HepG2 (cell line): ENCODE measurements around the gene PRAMEF17. TPM values are rescaled to one million over a fixed set of nuclear protein-coding genes. Genes with fewer than 3 reads are reported as not detected.
A peak's percentile ranks its signal among the peaks of the same experiment; 100 is the strongest.
"Not testable (repeated sequence)": the region's sequence is repeated elsewhere in the genome, so short reads cannot be mapped to it uniquely, and the experiment has no call there.

ENCODE experiments used
- ATAC-seq: fragments of 200-7000 bp; cut with Tn5 transposase; 3 replicates; pipeline ENCODE4 v1.9.1; 2020; ENCODE audit warnings: mild to moderate bottlenecking, moderate library complexity
- BruUV-seq: library from RNA; stranded (reverse); fragments of 400-500 nt; replicated peaks from 2 replicates; lab custom pipeline; 2021; lab: Mats Ljungman, UMichigan
- CTCF ChIA-PET: fragments of 300-600 bp; formaldehyde crosslinking; extraction: SDS; loops from one replicate; lab custom pipeline; 2021; ENCODE audit warnings: low total read pairs, inconsistent platforms, low intra/inter-chr PET ratio; lab: Yijun Ruan, JAX
- POLR2A ChIA-PET: fragments of 350-600 bp; sonication (Branson Sonifier 250); formaldehyde crosslinking; loops from one replicate; lab custom pipeline; 2020; ENCODE audit warnings: antibody characterized with exemption, inconsistent platforms; lab: Yijun Ruan, JAX
- DNase-seq: peaks from one replicate; pipeline ENCODE4 v3.0.0-alpha.2; 2015; ENCODE audit warnings: low spot score
- FAIRE-seq: peaks from 3 replicates; lab custom pipeline; 2011; peaks lifted over from hg19 to GRCh38; lab: Jason Lieb, UNC
- H2AFZ ChIP-seq: one replicate; pipeline ENCODE4 v1.6.1; 2011; ENCODE audit warnings: low read length, inconsistent platforms
- H3K27ac ChIP-seq: fragments of 300-600 bp; 3 replicates; pipeline ENCODE4 v1.8.0; 2011; ENCODE audit warnings: mixed run types, mild to moderate bottlenecking, mixed read lengths, low read length, inconsistent platforms; ENCODE audit not compliant: insufficient read depth; ENCODE audit errors: extremely low read length
- H3K27me3 ChIP-seq, 2 experiments: fragments of 200-600 bp in 1 of 2; 2 replicates in 1 of 2; 3 replicates in 1 of 2; pipeline versions ENCODE4 v1.6.0 to v1.8.0; 2011; ENCODE audit warnings: low read length in 2 of 2, mild to moderate bottlenecking in 2 of 2, moderate library complexity in 2 of 2, inconsistent platforms in 1 of 2; ENCODE audit not compliant: insufficient read depth in 2 of 2, control insufficient read depth in 1 of 2
- H3K36me3 ChIP-seq, 2 experiments: fragments of 200-600 bp in 1 of 2; replicated peaks in 1 of 2; 2 replicates in 1 of 2; 3 replicates in 1 of 2; pipeline versions ENCODE4 v1.5.1 to v1.8.0; 2011; ENCODE audit warnings: low read length in 2 of 2, inconsistent platforms in 1 of 2; ENCODE audit not compliant: insufficient read depth in 2 of 2, control insufficient read depth in 1 of 2
- H3K4me1 ChIP-seq: 2 replicates; pipeline ENCODE4 v1.5.1; 2012; ENCODE audit warnings: low read length, inconsistent platforms; ENCODE audit not compliant: insufficient read depth
- H3K4me2 ChIP-seq: 2 replicates; pipeline ENCODE4 v1.6.0; 2011; ENCODE audit warnings: low read depth, low read length, inconsistent platforms
- H3K4me3 ChIP-seq, 3 experiments: fragments of 200-600 bp in 1 of 3; sonication (generic), shearing (Covaris generic) in 1 of 3; replicated peaks in 1 of 3; 2 replicates each; pipeline ENCODE4 v1.5.1; 2011 to 2016; ENCODE audit warnings: low read length in 3 of 3, inconsistent platforms in 2 of 3, low read depth in 2 of 3, mild to moderate bottlenecking in 2 of 3, control low read depth in 1 of 3, mixed read lengths in 1 of 3; ENCODE audit not compliant: insufficient read depth in 1 of 3
- H3K79me2 ChIP-seq: one replicate; pipeline ENCODE4 v1.6.1; 2011; ENCODE audit warnings: low read length, inconsistent platforms; ENCODE audit not compliant: insufficient read depth
- H3K9ac ChIP-seq: 2 replicates; pipeline ENCODE4 v1.6.0; 2011; ENCODE audit warnings: mild to moderate bottlenecking, low read depth, low read length, inconsistent platforms; ENCODE audit not compliant: insufficient read depth
- H3K9me3 ChIP-seq: 2 replicates; pipeline ENCODE4 v1.5.1; 2012; ENCODE audit warnings: mild to moderate bottlenecking, low read length
- H4K20me1 ChIP-seq: 2 replicates; pipeline ENCODE4 v1.6.0; 2011; ENCODE audit warnings: inconsistent platforms, mild to moderate bottlenecking, low read length, moderate library complexity; ENCODE audit not compliant: insufficient read depth
- CTCF ChIP-seq: sonication (generic); formaldehyde crosslinking; IDR thresholded peaks from 2 replicates; pipeline ENCODE4 v1.5.0; 2020; ENCODE audit warnings: mild to moderate bottlenecking, missing genetic modification reagents, moderate library complexity
- SMC3 ChIP-seq: IDR thresholded peaks from 2 replicates; pipeline ENCODE4 v1.6.1; 2011; ENCODE audit warnings: low read length, improper control_type of control experiment
- STAG1 ChIP-seq: sonication (generic); formaldehyde crosslinking; IDR thresholded peaks from 2 replicates; pipeline ENCODE4 v1.4.0; 2020; ENCODE audit warnings: missing genetic modification reagents
- WGBS: methylation state at CpG from one replicate; pipeline ENCODE4 v1.1.6; 2017; ENCODE audit warnings: low lambda C conversion rate; 5-methylcytosine and 5-hydroxymethylcytosine counted together
- in situ Hi-C: cut with HindIII; loops from 2 replicates; pipeline ENCODE4 v1.10.0; 2017; ENCODE audit warnings: low pct_unique_long_range_greater_than_20kb; ENCODE audit not compliant: extremely low pct_ligation_motif_present
- intact Hi-C: fragments of 100-400 bp; cut with micrococcal nuclease; formaldehyde crosslinking; loops from one replicate; pipeline ENCODE4 v1.10.0; 2022; ENCODE audit not compliant: unreplicated experiment
- polyA plus RNA-seq, 8 experiments: library from polyadenylated mRNA; depleted of rRNA in 3 of 8; stranded (reverse) in 7 of 8; unstranded in 1 of 8; fragments of >200 nt; fragmentation: Illumina TruSeq in 4 of 8; extraction: Trizol in 4 of 8; gene quantifications; 2 replicates each; pipeline versions ENCODE4 v1.2.1 to v1.2.3, GENCODE V29; 2011 to 2016; ENCODE audit warnings: low read depth in 4 of 8, missing spikeins in 1 of 8, mixed read lengths in 1 of 8; ENCODE audit not compliant: insufficient read depth in 1 of 8
- total RNA-seq, 5 experiments: library from RNA; depleted of rRNA; stranded (reverse); fragments of >200 nt; fragmentation: Illumina TruSeq; extraction: Trizol; gene quantifications; 2 replicates each; pipeline ENCODE4 v1.2.3, GENCODE V29; 2016; ENCODE audit warnings: low read depth in 1 of 5

The PRAMEF17 gene
- total and polyA plus RNA-seq, 2 of the 13 experiments (the other 11 are each of a cell fraction or from before 2014, with no cell fraction given), result not detected

- H3K9me3 ChIP-seq, H3K4me2 ChIP-seq, FAIRE-seq, H3K27ac ChIP-seq, ATAC-seq, intact Hi-C loops, CTCF ChIA-PET, H3K9ac ChIP-seq, H4K20me1 ChIP-seq, H3K4me1 ChIP-seq, H3K79me2 ChIP-seq, H3K4me3 ChIP-seq, H2AFZ ChIP-seq, BruUV-seq, H3K27me3 ChIP-seq, POLR2A ChIA-PET, in situ Hi-C loops, DNase-seq, H3K36me3 ChIP-seq: not testable (repeated sequence)
- WGBS, result 45% methylated on average over 8 of the region's 8 CpGs
Observed at GRCh38 chr1:13353476-13353875, 36.0 kb upstream of the PRAMEF17 start.

DNA sequence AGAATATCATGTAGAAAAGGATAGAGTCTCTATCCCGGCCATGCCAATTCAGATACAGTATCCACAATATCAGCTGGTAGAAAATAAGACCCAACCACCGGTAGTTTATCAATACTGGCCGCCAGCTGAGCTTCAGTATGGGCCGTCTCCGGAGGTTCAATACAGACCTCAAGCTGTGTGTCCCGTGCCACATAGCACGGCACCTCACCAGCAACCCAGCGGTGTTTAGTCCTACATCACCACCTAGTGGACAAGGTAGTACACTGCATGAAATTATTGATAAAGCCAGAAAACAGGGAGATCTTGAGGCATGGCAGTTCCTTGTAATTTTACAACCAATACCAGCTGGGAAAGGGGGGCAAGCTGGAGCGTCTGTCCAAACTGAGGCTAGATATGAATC lies 35.0 kb upstream of the PRAMEF17 start:
- in situ Hi-C loops, CTCF ChIA-PET, H3K9me3 ChIP-seq, H3K4me2 ChIP-seq, H3K9ac ChIP-seq, DNase-seq, ATAC-seq, H3K36me3 ChIP-seq, H3K27me3 ChIP-seq, H3K27ac ChIP-seq, POLR2A ChIA-PET, H3K4me1 ChIP-seq, BruUV-seq, H3K4me3 ChIP-seq, H2AFZ ChIP-seq, intact Hi-C loops, H3K79me2 ChIP-seq, H4K20me1 ChIP-seq, FAIRE-seq: not testable (repeated sequence)
- no CpG with 5 or more reads among the region's 9 CpGs for WGBS

DNA sequence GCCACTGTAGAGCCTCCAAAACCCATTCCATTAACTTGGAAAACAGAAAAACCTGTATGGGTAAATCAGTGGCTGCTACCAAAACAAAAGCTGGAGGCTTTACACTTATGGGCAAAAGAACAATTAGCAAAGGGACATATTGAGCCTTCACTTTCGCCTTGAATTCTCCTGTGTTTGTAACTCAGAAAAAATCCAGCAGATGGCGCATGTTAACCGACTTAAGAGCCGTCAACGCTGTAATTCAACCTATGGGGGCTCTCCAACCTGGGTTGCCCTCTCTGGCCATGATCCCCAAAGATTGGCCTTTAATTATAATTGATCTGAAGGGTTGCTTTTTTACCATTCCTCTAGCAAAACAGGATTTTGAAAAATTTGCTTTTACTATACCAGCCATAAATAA lies 32.7 kb upstream of the PRAMEF17 start:
- TF ChIP-seq SMC3 (peak; percentile 46; the same call in 1 of the 2 replicates), STAG1 (peak; percentile 59), CTCF (CRISPR knock-in tag) (peak; percentile 62)
- peak; percentile 45 for DNase-seq
- H3K27me3 ChIP-seq, H3K27ac ChIP-seq, H3K4me2 ChIP-seq, H2AFZ ChIP-seq, FAIRE-seq, H3K9ac ChIP-seq, H3K9me3 ChIP-seq, BruUV-seq, ATAC-seq, H3K4me3 ChIP-seq, in situ Hi-C loops, POLR2A ChIA-PET, H3K4me1 ChIP-seq, H3K36me3 ChIP-seq, H3K79me2 ChIP-seq, H4K20me1 ChIP-seq: not testable (repeated sequence)
- CTCF ChIA-PET, result interaction anchor here (1.3 kb wide), 1 partner anchor 66 kb away, joined by 7 read pairs; no protein-coding TSS in a partner anchor
- intact Hi-C loops, result loop anchor here (5.0 kb wide), 1 partner anchor 66 kb away; no protein-coding TSS in a partner anchor
- 0% methylated on average over 5 of the region's 5 CpGs for WGBS

- in situ Hi-C loops, H3K79me2 ChIP-seq, ATAC-seq, H3K27ac ChIP-seq, H3K36me3 ChIP-seq, H3K4me1 ChIP-seq, H3K4me2 ChIP-seq, H3K27me3 ChIP-seq, BruUV-seq, CTCF ChIA-PET, H3K9ac ChIP-seq, DNase-seq, H3K9me3 ChIP-seq, POLR2A ChIA-PET, intact Hi-C loops, H3K4me3 ChIP-seq, FAIRE-seq, H4K20me1 ChIP-seq, H2AFZ ChIP-seq: not testable (repeated sequence)
- no CpG with 5 or more reads among the region's 7 CpGs for WGBS
Observed at GRCh38 chr1:13362364-13362763, 27.1 kb upstream of the PRAMEF17 start.
